Upper lobe of left lung (tissue), 4 donors: ENCODE data around the gene IFT57.

ENCODE experiments used
- CTCF ChIP-seq, 6 experiments: fragments of 450-650 bp in 4 of 6; fragments of 200-600 bp in 2 of 6; sonication (generic) in 2 of 6; IDR thresholded peaks; one replicate each; pipeline ENCODE4 v1.5.1; 2016 to 2019; ENCODE audit warnings: antibody characterized with exemption in 6 of 6
- POLR2A ChIP-seq, 4 donors: fragments of 450-650 bp; IDR thresholded peaks; one replicate each; pipeline ENCODE4 v1.5.1; 2016 to 2017; ENCODE audit warnings: antibody characterized with exemption in 4 of 4, mild to moderate bottlenecking in 2 of 4
- POLR2AphosphoS5 ChIP-seq, 2 donors: sonication (generic); formaldehyde crosslinking; IDR thresholded peaks; one replicate each; pipeline ENCODE4 v1.5.1; 2017; ENCODE audit warnings: antibody characterized with exemption in 2 of 2

GRCh38 chr3:108184824-108185223 lies 37.4 kb downstream of the IFT57 start:
- no peak for TF ChIP-seq CTCF (IDR thresholded peaks at IDR 0.05)
- no peak for TF ChIP-seq POLR2AphosphoS5 (IDR thresholded peaks at IDR 0.05)
- no peak for TF ChIP-seq POLR2A (IDR thresholded peaks at IDR 0.05)
